ENCODE measurements around the gene SKAP2. TPM values are rescaled to one million over a fixed set of nuclear protein-coding genes. Genes with fewer than 3 reads are reported as not detected.

Gene SKAP2
- total RNA-seq, 2 donors from 2014 or later, result 3.3 to 3.4 TPM

- Mint-ChIP-seq H3K27me3 (ENCODE audit: insufficient read depth) (no peaks in the 10 kb centered on the region), H3K27ac (no peak overlapping the region), H3K9me3 (no peaks in the 10 kb centered on the region), H3K36me3 (ENCODE audit: low read depth) (no peaks in the 10 kb centered on the region), H3K4me1 (peaks cover 8% of the 10 kb centered on the region), H3K4me3 (no peak overlapping the region)
- 96% methylated on average over 2 of the region's 3 CpGs; no CpG with 5 or more reads in 1 of the 2 experiments for WGBS, 2 experiments (ENCODE audit: insufficient coverage in 1 of 2, insufficient read length in 1 of 2)
- H3K27me3 ChIP-seq (ENCODE audit: control insufficient read depth, insufficient read depth, low read length, poor library complexity, severe bottlenecking), result no peaks in the 10 kb centered on the region
- H3K36me3 ChIP-seq (ENCODE audit: control insufficient read depth, insufficient read depth, low read length), result no peaks in the 10 kb centered on the region
- no peaks in the 10 kb centered on the region for H3K9me3 ChIP-seq (ENCODE audit: control insufficient read depth, low read length)
- H3K9ac ChIP-seq (ENCODE audit: extremely low read depth, low read length, poor library complexity, severe bottlenecking), result no peak overlapping the region
- H3K4me3 ChIP-seq (ENCODE audit: low read length), result no peak overlapping the region
- H3K4me1 ChIP-seq (ENCODE audit: control insufficient read depth, insufficient read depth, low read length), result no peaks in the 10 kb centered on the region
- no peak for DNase-seq
- H3K27ac ChIP-seq (ENCODE audit: low read depth, low read length), result no peak overlapping the region
- TF ChIP-seq, protein P1, sequence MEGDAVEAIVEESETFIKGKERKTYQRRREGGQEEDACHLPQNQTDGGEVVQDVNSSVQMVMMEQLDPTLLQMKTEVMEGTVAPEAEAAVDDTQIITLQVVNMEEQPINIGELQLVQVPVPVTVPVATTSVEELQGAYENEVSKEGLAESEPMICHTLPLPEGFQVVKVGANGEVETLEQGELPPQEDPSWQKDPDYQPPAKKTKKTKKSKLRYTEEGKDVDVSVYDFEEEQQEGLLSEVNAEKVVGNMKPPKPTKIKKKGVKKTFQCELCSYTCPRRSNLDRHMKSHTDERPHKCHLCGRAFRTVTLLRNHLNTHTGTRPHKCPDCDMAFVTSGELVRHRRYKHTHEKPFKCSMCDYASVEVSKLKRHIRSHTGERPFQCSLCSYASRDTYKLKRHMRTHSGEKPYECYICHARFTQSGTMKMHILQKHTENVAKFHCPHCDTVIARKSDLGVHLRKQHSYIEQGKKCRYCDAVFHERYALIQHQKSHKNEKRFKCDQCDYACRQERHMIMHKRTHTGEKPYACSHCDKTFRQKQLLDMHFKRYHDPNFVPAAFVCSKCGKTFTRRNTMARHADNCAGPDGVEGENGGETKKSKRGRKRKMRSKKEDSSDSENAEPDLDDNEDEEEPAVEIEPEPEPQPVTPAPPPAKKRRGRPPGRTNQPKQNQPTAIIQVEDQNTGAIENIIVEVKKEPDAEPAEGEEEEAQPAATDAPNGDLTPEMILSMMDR (conservative IDR thresholded peaks at IDR 0.05), result no peak
These were observed 150.0 kb downstream of the SKAP2 start for GRCh38 chr7:26714438-26714837.

GRCh38 chr7:26714006-26714405 is 150.4 kb downstream of the SKAP2 start:
- Histone ChIP-seq H3K36me3 (ENCODE audit: control insufficient read depth, insufficient read depth, low read length) (no peaks in the 10 kb centered on the region), H3K4me3 (ENCODE audit: low read length) (no peak overlapping the region), H3K27ac (ENCODE audit: low read depth, low read length) (no peak overlapping the region), H3K9ac (ENCODE audit: extremely low read depth, low read length, poor library complexity, severe bottlenecking) (no peak overlapping the region), H3K27me3 (ENCODE audit: control insufficient read depth, insufficient read depth, low read length, poor library complexity, severe bottlenecking) (no peaks in the 10 kb centered on the region), H3K9me3 (ENCODE audit: control insufficient read depth, low read length) (no peaks in the 10 kb centered on the region), H3K4me1 (ENCODE audit: control insufficient read depth, insufficient read depth, low read length) (no peaks in the 10 kb centered on the region)
- TF ChIP-seq, protein P1 (conservative IDR thresholded peaks at IDR 0.05), result no peak
- WGBS, 2 experiments (ENCODE audit: insufficient coverage in 1 of 2, insufficient read length in 1 of 2), result 67 to 94% methylated on average over 1 to 2 of the region's 2 CpGs
- no peak overlapping the region for H3K27ac Mint-ChIP-seq
- H3K4me3 Mint-ChIP-seq, result no peak overlapping the region
- peaks cover 8% of the 10 kb centered on the region for H3K4me1 Mint-ChIP-seq
- DNase-seq, result no peak
- H3K27me3 Mint-ChIP-seq (ENCODE audit: insufficient read depth), result no peaks in the 10 kb centered on the region
- no peaks in the 10 kb centered on the region for H3K9me3 Mint-ChIP-seq
- H3K36me3 Mint-ChIP-seq (ENCODE audit: low read depth), result no peaks in the 10 kb centered on the region

- H3K9me3 Mint-ChIP-seq, result no peaks in the 10 kb centered on the region
- no peaks in the 10 kb centered on the region for H3K36me3 Mint-ChIP-seq (ENCODE audit: low read depth)
- no peak overlapping the region for H3K27ac ChIP-seq (ENCODE audit: low read depth, low read length)
- no peak overlapping the region for H3K4me3 Mint-ChIP-seq
- no peaks in the 10 kb centered on the region for H3K4me1 ChIP-seq (ENCODE audit: control insufficient read depth, insufficient read depth, low read length)
- no peaks in the 10 kb centered on the region for H3K9me3 ChIP-seq (ENCODE audit: control insufficient read depth, low read length)
- no peaks in the 10 kb centered on the region for H3K27me3 ChIP-seq (ENCODE audit: control insufficient read depth, insufficient read depth, low read length, poor library complexity, severe bottlenecking)
- TF ChIP-seq, protein P1 (conservative IDR thresholded peaks at IDR 0.05), result no peak
- WGBS, 2 experiments (ENCODE audit: insufficient coverage in 1 of 2, insufficient read length in 1 of 2), result 80 to 100% methylated on average over 1 of the region's 1 CpG
- no peaks in the 10 kb centered on the region for H3K27me3 Mint-ChIP-seq (ENCODE audit: insufficient read depth)
- H3K27ac Mint-ChIP-seq, result no peak overlapping the region
- H3K36me3 ChIP-seq (ENCODE audit: control insufficient read depth, insufficient read depth, low read length), result no peaks in the 10 kb centered on the region
- no peak for DNase-seq
- peaks cover 8% of the 10 kb centered on the region for H3K4me1 Mint-ChIP-seq
- H3K4me3 ChIP-seq (ENCODE audit: low read length), result no peak overlapping the region
- no peak overlapping the region for H3K9ac ChIP-seq (ENCODE audit: extremely low read depth, low read length, poor library complexity, severe bottlenecking)
These were observed 155.0 kb downstream of the SKAP2 start for GRCh38 chr7:26709210-26709990.

All from endodermal cell (in vitro differentiated cells).